Activated CD4-positive, CD25-positive, alpha-beta regulatory T cell treated with anti-CD3 and anti-CD28 coated beads, Interleukin-2, amount 50 U/mL, for 16 hours (primary cell): ENCODE data around the gene IGSF21.

ENCODE experiments used
- DNase-seq: peaks from one replicate; pipeline ENCODE4 v3.0.0-alpha.2; 2020; ENCODE audit warnings: low read depth, low spot score

IGSF21 gene

DNA sequence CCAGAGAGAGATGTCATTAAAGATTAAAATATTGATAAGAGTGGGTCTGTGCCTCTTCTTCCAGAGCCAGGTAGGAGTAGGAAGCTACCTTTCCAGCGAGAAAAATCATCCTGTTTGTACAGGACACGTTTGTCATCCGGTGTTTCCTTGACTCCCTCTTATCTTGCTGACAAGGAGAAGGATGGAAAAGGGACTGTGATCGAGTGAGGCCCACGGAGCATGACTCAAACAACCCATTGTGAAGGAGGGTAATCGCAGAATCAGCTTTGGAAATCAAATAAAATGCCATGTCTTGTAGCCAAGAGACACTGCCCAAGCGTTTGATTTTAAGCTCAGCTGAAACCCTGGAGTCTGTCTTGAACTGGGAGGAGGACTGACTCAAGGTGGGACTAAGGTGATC, 97.7 kb downstream of the IGSF21 start:
- no peak for DNase-seq

- DNase-seq: no peak
Measured at GRCh38 chr1:18211764-18212163, 104.2 kb downstream of the IGSF21 start.

GRCh38 chr1:18217398-18218043, 109.9 kb downstream of the IGSF21 start:
- no peak for DNase-seq

DNA sequence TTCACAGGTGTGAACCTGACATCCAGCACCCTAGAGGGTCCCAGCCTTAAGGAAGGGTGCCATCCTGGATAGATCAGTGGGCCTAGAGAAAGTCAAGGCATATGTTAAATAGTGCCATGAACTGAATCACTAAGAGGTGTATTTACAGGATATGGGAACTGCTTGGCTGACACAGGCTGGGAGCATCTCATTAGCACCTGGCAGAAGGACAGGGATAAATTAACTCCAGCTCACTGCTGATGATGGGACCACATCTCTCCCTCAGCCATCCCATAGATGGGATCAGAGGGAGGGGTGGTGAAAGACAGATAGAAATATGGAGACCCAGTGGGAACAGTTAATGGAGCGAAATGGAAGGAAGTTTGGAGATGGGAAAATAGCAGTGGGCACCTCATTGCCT, 122.0 kb downstream of the IGSF21 start:
- no peak for DNase-seq

GRCh38 chr1:18230321-18230720, 122.7 kb downstream of the IGSF21 start:
- no peak for DNase-seq

DNA sequence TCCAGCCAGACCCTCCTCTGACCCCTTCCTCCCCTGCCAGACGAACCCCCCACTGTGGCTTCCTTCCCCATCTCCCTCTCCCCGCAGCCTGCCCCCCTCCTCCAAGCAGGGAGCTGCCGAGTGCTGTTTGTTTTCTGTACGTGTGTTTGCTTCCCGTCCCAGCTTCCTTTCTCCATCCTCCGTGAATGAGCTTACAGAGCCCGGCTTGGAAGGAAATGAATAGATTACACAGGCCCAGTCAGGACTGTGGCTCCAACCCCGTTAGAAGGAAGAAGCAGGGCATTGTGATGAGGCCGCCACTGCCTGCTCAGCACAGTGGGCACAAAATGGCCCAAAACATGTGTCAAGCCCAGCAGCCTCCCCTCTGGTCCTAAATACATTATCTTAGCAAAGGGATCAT, 123.2 kb downstream of the IGSF21 start:
- DNase-seq: no peak

DNA sequence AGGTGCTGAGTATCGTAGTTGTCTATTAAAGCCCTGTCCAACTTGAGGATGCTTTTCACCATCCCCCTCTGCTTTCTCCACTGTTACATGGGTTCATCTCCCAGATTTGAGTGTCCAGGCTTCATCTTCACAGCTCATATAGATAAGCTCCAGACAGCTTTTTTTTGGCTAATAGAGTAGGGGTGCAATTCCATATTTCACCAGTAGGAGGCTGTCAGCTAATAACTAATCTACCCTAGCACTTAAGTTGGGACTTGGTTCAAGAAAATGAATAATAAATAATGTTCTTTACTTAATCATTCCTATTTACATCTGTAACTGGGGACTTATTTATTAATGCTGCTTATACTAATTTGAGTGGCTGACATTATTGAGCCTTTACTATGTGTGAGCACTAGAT, 124.5 kb downstream of the IGSF21 start:
- no peak for DNase-seq

DNA sequence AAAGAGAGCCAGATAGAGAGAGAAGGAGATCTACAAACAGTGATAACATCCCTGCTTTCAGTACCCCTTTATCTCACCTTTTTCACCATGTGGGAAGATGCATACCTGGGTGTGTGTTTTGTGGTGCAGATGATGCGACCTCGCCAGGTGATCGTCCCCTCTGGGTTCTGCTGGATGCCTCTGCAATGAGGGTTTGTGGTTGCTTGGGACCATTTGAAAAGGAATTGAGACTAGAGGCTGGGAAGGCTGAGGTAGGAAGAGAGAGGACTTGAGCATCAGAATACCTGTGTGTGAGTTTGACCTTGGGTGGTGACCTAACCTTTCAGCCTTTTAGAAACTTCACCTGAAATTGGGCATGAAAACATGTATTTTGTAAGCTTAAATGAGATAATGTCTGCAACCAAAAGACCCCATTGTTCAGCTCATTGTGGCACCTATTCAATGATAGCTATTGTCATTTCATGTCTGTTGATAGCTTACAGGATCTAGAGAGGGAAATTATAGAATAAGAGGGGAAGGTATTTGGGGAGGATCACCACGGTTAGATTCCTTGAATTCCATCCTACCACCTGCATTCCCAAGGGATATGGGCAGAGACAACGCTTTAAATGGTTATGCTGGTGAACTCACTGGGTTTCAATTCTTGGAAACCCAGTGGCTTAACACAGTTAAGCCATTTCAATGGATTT, 125.7 kb downstream of the IGSF21 start:
- DNase-seq: no peak

GRCh38 chr1:18234790-18235242, 127.2 kb downstream of the IGSF21 start:
- no peak for DNase-seq

- DNase-seq: no peak
Measured at GRCh38 chr1:18237371-18237770, 129.8 kb downstream of the IGSF21 start.

DNA sequence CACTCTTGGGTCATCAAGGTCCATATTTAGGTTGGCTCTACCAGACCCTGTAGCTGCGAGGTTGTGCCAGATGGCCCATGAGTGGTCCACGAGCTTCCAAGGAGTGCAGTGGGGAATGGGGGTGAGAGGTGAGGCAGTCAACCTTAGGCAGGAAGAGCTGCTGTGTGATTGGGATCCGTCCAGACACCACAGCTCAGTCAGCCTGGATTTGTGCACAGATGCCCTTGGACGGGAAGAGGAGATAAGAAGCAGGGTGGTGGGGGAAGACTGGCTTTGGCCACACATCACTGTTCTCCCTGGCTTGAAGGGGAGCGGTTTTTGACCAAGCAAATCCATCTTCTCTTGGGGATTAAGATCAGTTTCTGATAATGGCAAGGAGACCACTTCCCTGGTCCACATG, 130.6 kb downstream of the IGSF21 start:
- DNase-seq: no peak

- no peak for DNase-seq
Measured at GRCh38 chr1:18239671-18240070, 132.1 kb downstream of the IGSF21 start.

DNA sequence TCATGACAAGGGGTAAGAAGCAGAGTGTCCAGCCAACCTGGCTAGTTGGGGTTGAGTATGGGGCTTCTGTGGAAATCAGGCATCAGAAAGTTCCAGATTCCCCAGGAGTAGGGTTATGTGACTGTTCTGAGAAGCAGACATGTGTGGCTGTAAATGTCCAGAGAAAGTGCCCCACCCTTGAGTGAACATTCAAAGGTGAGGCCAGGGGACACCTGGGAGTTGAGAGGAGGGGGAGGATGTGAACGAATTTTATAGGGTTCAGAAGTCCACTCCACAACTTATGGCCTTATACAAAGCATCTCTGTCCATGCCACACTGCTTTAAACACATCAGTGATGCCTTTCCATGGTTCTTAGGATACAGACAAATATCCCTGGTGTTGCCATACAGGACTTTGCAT, 133.3 kb downstream of the IGSF21 start:
- no peak for DNase-seq

DNA sequence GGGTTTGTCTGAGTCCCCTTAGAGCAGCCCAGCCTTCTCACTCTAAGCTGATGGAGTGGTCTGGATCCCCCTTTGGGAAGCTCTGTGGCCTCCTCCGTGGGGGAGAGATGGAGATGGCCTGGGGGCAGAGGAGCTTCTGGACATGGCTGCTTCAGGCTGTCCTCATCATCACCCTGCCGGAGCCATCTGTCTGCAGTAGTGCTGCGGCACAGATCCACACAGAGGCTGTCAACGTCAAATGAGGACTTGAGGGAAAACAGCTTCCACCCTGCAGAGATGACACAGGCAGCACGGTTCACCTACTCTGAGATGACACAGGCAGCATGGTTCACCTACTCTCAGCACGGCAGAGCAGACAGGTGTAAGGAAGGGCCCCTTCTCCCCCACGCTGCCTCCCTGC, 134.3 kb downstream of the IGSF21 start:
- DNase-seq: no peak

DNA sequence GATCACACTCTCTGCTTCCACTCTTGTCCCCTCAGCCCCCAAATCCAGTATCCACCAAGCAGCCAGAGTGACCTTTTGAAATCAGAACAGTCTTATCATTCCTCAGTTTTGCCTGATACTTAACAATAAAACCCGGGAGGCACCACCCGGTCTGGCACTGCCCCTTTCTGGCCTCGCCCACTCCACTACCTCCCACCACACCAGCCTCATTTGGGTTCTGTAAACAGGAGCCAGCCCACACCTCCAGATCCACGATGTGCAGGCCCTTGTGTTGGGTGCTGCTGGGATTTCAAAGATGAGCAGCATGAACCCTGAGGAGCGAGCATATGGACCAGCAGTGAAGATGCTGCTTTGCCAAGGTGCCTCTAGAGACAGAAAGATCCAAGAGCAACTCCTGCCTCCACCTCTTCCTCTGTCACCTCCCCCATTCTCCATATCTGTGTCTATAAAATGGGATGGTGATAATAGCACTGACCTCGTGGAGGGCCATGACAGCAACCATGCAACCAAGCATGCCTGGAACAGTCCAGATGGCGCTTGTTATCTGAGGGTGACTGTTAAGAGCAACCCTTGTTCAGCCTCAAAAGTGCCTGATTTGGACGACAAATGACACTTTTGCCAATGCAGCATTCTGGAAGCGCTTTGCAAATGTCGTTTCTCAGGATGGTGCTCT, 136.0 kb downstream of the IGSF21 start:
- DNase-seq: no peak

GRCh38 chr1:18244762-18245161, 137.2 kb downstream of the IGSF21 start:
- no peak for DNase-seq

DNA sequence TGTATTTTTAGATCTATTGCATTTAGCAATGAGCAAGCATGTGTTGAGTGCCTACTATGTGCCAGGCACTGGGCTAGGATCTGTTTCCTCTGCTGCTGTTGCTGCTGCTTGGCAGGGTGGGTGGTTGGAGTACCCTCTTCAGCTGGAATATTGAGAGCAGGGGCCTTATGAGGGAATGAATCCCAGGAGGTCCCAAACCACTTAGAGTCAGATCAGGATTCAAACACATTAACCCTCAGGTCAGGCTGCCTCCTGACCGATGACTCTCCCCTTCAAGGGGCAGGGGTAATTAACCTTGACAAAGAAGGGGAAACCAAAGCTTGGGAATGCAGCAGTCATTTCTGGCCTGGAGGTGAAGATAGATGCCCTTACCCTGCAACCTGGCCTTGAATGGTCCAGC, 138.0 kb downstream of the IGSF21 start:
- no peak for DNase-seq

GRCh38 chr1:18246543-18246942, 138.9 kb downstream of the IGSF21 start:
- no peak for DNase-seq

- no peak for DNase-seq
Measured at GRCh38 chr1:18247151-18247550, 139.6 kb downstream of the IGSF21 start.

DNA sequence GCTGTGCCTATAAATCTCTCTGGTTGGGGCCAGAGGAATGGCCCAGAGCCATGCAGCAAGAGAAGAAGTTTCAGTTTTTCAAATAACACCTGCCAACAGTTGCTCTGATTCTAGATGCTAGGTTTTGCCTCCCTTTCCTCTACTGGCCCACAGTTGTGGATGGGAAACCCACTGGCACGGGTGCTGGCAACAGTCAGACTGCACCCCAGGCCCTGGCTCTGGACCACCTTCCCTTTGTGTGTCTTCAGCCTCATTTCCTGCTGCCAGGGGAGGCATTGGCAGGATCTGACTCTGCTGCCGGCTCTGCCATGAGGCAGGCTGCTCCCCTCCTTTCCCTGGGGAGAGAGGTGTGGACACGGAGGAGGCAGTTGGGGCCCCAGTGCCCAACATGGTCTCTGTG, 142.0 kb downstream of the IGSF21 start:
- DNase-seq: no peak

GRCh38 chr1:18253093-18253492, 145.5 kb downstream of the IGSF21 start:
- no peak for DNase-seq

DNA sequence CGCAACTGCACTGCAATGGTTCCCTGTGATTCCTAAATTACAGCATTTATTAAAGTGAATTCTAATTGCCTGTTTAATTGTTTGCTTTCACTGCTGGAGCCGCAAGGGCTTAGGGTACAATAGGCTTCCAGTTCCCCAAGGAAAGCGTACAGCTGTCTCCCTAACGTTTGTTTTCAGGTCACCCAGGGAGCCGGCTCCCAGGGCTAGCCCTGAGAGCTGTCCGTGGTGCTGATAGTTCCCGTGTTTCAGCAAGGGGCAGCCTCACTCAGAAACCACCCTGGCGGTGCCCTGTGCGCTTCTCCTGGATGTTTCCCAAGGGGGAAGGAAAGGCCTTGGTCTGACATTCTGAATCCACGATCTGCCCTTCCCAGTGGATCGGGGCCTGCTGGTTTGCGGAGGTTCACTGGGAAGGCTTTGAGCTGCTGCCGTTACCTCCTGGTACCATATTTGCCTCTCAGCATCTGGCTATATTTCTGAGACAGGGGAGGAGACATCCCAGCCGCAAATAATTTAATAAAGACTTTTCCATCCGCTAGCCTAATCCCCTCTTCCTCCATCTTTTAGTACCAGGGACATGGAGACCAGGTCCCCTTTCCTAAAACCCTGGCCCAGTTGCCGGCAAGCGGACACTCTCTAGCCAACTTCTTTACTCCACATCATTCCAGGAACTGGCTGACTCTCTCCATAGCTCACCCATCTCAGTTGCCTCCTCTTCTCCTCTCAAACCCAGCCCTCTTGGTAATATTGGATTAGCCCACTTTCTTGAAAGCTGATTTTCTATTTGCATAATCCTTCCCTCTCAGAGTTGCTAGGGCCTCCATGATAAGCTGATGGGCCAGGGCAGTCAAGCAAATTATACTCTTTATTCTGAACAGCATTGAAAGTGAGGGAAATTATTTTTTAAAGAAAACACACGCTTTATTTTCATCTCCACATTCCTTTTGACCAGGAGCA, 149.0 kb downstream of the IGSF21 start:
- DNase-seq: no peak
